ENCODE results near the gene ATOSA.

Gene ATOSA

DNA sequence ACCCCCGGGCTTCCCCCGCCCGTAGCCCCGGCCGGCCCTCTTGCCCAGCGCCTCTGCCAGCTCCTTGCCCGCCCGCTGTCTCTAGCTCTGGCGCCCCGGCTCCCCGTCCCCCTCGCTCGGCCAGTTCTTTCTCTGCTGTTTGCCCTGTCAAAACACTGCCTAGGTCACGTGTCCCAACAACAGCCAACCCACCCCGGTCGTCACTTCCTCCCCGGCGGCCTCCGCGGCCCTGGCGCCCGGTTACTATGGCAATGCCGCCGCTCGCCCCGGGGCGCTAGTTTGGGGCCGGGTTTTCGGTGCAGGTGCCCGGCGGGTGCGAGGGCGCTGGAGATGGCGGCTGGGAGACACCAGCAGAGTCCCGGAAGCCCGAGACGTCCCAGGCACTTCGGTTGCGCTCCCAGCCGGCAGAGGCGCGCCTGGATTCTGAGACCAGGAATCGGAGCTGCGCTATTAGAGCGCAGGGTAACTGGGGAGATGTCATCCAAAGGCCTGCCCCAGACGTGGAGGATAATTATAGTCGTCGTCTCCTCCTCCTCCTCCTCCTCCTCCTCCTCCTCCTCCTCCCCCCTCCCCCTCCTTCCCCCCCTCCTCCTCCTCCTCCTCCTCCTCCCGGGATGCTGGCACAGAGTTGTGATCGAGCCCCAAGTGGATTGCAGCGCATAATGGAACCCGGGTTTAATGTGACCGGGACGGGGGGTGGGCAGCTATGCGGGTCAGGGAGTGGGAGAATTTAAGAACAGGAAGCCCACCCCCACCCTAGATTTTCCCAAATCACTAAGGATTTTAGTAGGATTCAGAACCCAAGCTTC, at the start of gene ATOSA:
Gene ATOSA (minus strand): TSS at position 157 of the 809 bp plus-strand sequence. CDS start 1,367 bp downstream, outside the sequence.
- peak; percentile 93 for DNase-seq (ENCODE audit: low read depth)
- TF ChIP-seq, protein P1, sequence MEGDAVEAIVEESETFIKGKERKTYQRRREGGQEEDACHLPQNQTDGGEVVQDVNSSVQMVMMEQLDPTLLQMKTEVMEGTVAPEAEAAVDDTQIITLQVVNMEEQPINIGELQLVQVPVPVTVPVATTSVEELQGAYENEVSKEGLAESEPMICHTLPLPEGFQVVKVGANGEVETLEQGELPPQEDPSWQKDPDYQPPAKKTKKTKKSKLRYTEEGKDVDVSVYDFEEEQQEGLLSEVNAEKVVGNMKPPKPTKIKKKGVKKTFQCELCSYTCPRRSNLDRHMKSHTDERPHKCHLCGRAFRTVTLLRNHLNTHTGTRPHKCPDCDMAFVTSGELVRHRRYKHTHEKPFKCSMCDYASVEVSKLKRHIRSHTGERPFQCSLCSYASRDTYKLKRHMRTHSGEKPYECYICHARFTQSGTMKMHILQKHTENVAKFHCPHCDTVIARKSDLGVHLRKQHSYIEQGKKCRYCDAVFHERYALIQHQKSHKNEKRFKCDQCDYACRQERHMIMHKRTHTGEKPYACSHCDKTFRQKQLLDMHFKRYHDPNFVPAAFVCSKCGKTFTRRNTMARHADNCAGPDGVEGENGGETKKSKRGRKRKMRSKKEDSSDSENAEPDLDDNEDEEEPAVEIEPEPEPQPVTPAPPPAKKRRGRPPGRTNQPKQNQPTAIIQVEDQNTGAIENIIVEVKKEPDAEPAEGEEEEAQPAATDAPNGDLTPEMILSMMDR (IDR thresholded peaks at IDR 0.05; ENCODE audit: insufficient read depth, low read depth, low read length, missing control alignments) = no peak
- H3K4me3 ChIP-seq (ENCODE audit: low read length) = peak within 1 kb of the TSS; percentile 75

- TF ChIP-seq, protein P1 (IDR thresholded peaks at IDR 0.05; ENCODE audit: insufficient read depth, low read depth, low read length, missing control alignments) = no peak
- no peak overlapping the region for H3K4me3 ChIP-seq (ENCODE audit: low read length)
- peak; percentile 81 for DNase-seq (ENCODE audit: low read depth)
Measured at GRCh38 chr15:52728899-52729298, 49.7 kb upstream of the ATOSA start.

GRCh38 chr15:52727815-52728214, 48.6 kb upstream of the ATOSA start:
- no peak overlapping the region for H3K4me3 ChIP-seq (ENCODE audit: low read length)
- TF ChIP-seq, protein P1 (IDR thresholded peaks at IDR 0.05; ENCODE audit: insufficient read depth, low read depth, low read length, missing control alignments) = no peak
- DNase-seq (ENCODE audit: low read depth) = no peak

DNA sequence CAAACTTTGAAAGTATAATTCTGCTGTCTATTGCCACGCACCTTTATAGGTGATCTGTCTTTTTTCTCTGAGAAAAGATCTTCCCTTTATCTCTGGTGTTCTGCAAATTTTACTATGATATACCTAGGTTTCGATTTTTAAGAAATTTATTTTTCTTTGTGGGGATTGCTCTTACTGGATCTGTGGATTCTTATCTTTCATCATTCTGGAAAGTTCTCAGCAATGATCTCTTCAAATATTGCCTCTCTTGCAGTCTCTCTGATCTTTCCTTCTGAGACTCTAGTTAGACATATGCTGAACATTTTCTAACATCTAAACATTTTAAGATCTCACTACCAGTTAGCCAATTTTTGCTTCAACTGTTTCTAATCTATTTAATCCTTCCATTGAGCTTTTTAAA, 47.0 kb upstream of the ATOSA start:
- TF ChIP-seq, protein P1 (IDR thresholded peaks at IDR 0.05; ENCODE audit: insufficient read depth, low read depth, low read length, missing control alignments) = no peak
- no peak overlapping the region for H3K4me3 ChIP-seq (ENCODE audit: low read length)
- no peak for DNase-seq (ENCODE audit: low read depth)

GRCh38 chr15:52718551-52718950, 39.4 kb upstream of the ATOSA start:
- TF ChIP-seq, protein P1 (IDR thresholded peaks at IDR 0.05; ENCODE audit: insufficient read depth, low read depth, low read length, missing control alignments) = no peak
- peak; percentile 43 for DNase-seq (ENCODE audit: low read depth)
- no peak overlapping the region for H3K4me3 ChIP-seq (ENCODE audit: low read length)

- no peak for DNase-seq (ENCODE audit: low read depth)
- H3K4me3 ChIP-seq (ENCODE audit: low read length) = no peak overlapping the region
- TF ChIP-seq, protein P1 (IDR thresholded peaks at IDR 0.05; ENCODE audit: insufficient read depth, low read depth, low read length, missing control alignments) = no peak
Measured at GRCh38 chr15:52717924-52718323, 38.7 kb upstream of the ATOSA start.

GRCh38 chr15:52717481-52717880, 38.3 kb upstream of the ATOSA start:
- TF ChIP-seq, protein P1 (IDR thresholded peaks at IDR 0.05; ENCODE audit: insufficient read depth, low read depth, low read length, missing control alignments) = no peak
- H3K4me3 ChIP-seq (ENCODE audit: low read length) = no peak overlapping the region
- DNase-seq (ENCODE audit: low read depth) = no peak

Measured in epithelial cell of esophagus (primary cell).